ENCODE measurements around the gene TMEM250.

GRCh38 chr9:136132512-136133050 lies 13.9 kb upstream of the TMEM250 start:
- TF ChIP-seq CTCF (IDR thresholded peaks at IDR 0.05 in 2 of 3, conservative IDR thresholded peaks at IDR 0.05 in 1 of 3; ENCODE audit: borderline replicate concordance in 1 of 3, insufficient read depth in 1 of 3, low read depth in 2 of 3, low read length in 2 of 3) (no peak), EZH2 (IDR thresholded peaks at IDR 0.05) (no peak), ZBTB33 (IDR thresholded peaks at IDR 0.05; ENCODE audit: extremely low read depth, insufficient replicate concordance, low read length) (no peak), CEBPB (IDR thresholded peaks at IDR 0.05; ENCODE audit: low read depth) (no peak), YY1 (IDR thresholded peaks at IDR 0.05; ENCODE audit: extremely low read depth, insufficient replicate concordance, low read depth, low read length) (no peak), REST (IDR thresholded peaks at IDR 0.05; ENCODE audit: low read depth) (no peak), POLR2A (IDR thresholded peaks at IDR 0.05; ENCODE audit: borderline replicate concordance, extremely low read depth, insufficient read depth, insufficient read length) (no peak), ZNF274 (IDR thresholded peaks at IDR 0.05; ENCODE audit: low read depth, low read length) (no peak), SP1 (IDR thresholded peaks at IDR 0.05; ENCODE audit: low read depth) (no peak), EZH2phosphoT487 (IDR thresholded peaks at IDR 0.05; ENCODE audit: borderline replicate concordance) (no peak), POLR2AphosphoS5 (IDR thresholded peaks at IDR 0.05; ENCODE audit: low read depth, low read length) (no peak), FOSL1 (IDR thresholded peaks at IDR 0.05; ENCODE audit: low read depth) (no peak), ATF3 (IDR thresholded peaks at IDR 0.05) (no peak), SIN3A (IDR thresholded peaks at IDR 0.05; ENCODE audit: low read depth) (no peak)
